KG1 (cell line): ENCODE results near the gene SPOCK3.
"Not testable (repeated sequence)": the region's sequence is repeated elsewhere in the genome, so short reads cannot be mapped to it uniquely, and the experiment has no call there.

Experiments used
- DNase-seq: peaks from one replicate; lab custom pipeline; 2025; lab: John Stamatoyannopoulos, UW

SPOCK3 gene

DNA sequence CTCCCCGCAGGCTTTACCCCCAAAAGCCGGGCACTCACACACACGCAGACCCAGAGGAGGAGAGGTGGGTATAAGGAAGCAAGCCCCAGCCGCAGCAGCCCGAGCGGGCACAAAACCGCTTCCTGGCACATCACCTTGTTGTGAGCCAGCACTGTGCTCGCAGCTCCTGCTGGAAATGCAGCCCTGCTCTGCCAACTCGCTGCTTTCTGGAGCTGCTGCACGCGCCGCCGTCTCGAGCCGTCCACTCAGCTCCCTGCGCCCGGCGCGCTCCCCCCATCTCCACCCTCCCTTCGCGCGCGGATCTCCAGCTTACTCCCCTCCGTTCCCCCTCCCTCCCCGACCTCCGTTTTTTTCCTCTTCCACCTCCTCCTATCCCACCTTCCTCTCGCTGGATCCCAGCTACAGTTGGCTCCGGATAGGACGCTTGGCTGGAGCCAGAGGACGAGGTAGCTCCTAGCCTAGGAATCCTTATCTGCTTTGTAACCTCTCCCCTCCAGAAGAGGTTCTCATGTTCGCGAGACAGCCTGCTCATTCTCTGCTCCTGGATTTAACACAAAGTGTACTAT lies at the start of gene SPOCK3:
Gene SPOCK3, minus strand, starts transcription at position 179 of the 566 bp plus-strand sequence.
- DNase-seq, result no peak

- DNase-seq, result no peak
Observed at GRCh38 chr4:167282171-167282864, 48.0 kb upstream of the SPOCK3 start.

GRCh38 chr4:167281545-167281944 lies 47.3 kb upstream of the SPOCK3 start:
- not testable (repeated sequence) for DNase-seq

DNA sequence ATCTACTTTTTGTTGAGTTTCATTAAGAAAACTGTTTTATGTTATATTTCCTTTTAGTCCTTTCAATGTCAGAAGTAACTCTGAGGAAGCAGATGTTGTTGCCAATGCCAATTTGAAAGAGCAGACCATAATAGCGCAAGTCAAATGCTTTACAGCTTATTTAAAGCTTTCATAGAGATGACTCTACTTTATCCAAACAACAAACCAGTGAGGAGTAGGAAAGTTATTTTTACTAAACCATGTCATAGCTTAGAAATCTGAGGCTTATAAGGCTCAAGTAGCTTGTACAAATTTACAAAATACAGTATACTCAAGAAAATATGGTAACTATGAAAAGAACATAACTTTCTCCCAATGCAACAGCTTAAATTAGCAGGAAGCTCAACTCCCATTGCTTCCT lies 40.1 kb upstream of the SPOCK3 start:
- no peak for DNase-seq

GRCh38 chr4:167265231-167265630 lies 30.9 kb upstream of the SPOCK3 start:
- DNase-seq, result no peak

- DNase-seq, result no peak
Observed at GRCh38 chr4:167248271-167248670, 14.0 kb upstream of the SPOCK3 start.

DNA sequence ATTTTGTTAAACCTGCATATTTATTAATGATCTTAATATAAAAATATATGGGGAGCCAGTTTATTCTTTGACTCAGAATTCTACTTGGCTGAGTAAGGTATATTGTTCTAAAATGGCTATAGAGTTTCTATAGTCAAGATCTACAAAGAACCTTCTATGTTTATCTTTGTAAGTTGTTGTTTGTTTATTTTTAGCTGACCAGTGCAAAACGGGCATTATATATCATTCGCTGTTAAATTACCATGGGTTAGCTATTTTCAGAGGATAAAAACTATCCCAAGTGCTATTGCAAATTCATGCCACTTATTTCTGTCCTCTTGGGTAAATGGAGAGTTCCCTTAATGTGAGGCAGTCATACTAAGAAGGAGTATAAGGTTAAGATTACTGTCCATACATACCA lies 5.3 kb upstream of the SPOCK3 start:
- no peak for DNase-seq

DNA sequence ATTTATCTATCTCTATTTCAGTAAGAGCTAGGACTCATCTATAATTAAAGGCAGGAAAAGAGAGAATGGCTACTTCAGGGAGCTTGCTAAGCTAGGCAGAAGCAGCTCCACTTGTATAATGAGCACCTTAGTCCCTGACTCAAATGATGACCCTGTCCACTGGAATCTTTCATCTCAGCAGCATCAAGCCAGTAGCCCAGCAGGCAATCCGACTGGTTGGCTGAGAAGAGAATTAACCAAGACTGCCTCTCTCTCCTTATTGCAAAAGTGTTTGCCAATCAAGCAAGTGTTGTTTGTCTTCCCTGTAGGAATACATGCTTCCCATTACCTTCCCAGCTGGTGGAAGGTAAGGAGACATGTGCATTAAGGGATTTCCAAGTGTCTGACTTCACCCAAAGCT lies 3.9 kb upstream of the SPOCK3 start:
- no peak for DNase-seq

DNA sequence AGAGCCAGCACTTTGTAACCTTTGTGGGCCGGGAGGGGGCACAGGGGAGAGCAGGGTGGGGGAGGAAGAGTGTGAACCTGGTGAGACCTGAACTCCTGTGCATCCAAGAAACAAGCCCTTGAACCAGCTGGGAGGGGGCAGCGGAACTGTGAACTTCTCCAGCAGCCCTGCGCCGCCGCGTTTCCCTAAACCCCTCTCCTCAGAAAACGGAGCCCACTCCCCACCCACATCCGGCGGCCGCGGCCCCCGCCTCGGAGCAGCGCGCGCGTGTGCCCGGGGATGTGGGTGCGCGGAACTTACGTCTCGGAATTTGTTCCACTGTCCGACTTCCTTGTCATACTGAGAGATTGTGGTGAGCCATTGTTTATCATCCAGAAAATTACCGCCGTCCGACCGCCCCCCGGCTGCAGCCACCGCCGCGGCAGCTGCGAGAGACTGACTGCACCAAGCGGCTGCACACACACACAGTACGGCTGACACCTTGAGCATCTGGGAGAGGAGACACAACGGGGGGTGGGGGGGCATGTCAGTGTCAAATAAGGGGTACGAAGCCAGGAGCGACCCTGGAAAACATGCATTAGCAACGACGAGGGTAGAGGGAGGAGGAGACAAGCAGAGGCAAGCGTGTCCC lies 494 bp downstream of the SPOCK3 start:
- no peak for DNase-seq

GRCh38 chr4:167232805-167233684 lies 1.2 kb downstream of the SPOCK3 start:
- DNase-seq, result no peak

- DNase-seq, result no peak
Observed at GRCh38 chr4:167230744-167231143, 3.5 kb downstream of the SPOCK3 start.

DNA sequence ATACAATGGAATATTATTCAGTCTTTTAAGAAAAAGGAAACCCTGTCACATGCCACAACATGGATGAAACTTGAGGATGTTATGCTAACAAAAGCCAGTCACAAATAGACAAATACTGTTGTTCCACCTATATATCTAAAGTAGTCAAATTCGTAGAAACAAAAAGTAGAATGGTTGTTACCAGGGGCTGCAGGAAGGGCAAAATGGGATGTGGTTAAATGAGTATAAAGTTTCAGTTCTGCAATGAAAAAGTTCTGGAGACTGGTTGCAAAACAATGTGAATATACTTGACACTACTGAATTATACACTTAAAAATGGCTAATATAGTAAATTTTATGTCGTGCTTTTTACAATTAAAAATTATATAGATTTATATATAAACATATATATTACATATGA lies 12.2 kb downstream of the SPOCK3 start:
- DNase-seq, result peak; percentile 40

DNA sequence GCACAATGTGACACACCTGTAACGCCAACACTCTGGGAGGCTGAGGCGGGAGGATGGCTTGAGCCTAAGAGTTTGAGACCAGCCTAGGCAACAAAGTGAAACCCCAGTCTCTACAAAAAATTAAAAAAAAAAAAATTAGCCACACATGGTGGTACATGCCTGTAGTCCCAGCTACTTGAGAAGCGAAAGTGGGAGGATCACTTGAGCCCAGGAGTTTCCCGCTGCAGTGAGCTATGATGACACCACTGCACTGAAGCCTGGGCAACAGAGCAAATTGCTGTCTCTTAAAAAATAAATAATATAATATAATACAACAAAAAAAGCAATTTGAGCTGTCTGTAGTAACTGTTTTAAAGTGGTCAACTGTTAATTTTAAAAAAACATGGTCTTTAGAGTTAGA lies 13.2 kb downstream of the SPOCK3 start:
- no peak for DNase-seq

DNA sequence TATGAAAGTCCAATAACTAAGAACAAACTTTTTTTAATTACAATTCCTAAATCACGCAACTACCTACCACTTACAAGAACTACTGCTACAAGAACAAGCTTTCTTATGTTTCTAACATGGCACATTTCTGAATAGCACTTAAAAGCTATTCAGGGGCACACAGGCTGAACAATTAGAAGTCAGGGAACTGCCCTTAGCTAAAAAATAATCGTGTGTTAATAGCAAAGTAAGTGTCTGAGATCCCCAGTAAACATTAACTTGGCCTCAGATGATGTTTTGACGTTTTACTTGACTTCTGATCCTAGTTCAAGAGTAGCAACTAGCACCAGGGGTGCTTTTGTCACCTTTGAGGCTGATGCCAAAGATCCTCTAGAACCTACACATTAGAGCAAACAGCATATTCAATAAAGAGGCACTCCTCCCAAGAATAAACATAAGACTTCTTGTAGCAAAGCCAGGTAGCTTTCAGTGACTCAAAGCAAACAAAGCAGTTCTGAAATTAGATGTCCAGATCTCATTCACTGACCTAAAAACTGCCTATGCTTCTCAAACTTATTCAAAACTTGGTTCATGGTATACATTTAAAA lies 16.2 kb downstream of the SPOCK3 start:
- DNase-seq, result no peak

GRCh38 chr4:167216783-167217182 lies 17.5 kb downstream of the SPOCK3 start:
- DNase-seq, result no peak

- DNase-seq, result no peak
Observed at GRCh38 chr4:167210166-167210565, 24.1 kb downstream of the SPOCK3 start.

DNA sequence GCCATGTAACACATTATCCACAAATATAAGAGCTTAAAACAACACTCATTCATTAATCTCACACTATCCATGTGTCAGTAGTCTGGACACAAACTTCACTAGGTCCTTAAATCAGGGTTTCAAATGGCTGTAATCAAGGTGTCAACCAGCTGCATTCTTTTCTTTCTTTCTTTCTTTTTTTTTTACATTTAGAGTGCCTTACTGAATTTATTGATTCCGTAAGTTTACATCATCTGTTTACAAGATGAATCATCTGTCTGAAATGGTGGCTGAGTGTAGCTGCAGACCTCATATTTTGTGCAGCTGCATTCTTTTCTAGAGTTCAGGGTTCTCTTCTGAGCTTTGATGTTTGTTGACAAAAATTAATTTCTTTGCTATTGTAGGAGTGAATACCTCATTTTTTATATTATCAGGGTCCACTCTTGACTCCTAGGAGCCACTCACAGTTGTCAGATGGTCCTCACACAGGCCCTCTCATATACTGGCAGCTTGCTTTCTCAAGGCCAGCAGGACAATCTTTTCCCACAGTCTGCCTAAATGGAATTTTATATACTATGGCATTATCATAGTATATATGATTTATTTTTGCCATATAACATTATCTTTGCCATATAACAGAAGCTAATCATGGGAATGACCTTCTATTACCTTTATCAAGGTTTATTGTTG lies 37.8 kb downstream of the SPOCK3 start:
- DNase-seq, result no peak

- DNase-seq, result no peak
Observed at GRCh38 chr4:167190379-167190778, 43.9 kb downstream of the SPOCK3 start.

- no peak for DNase-seq
Observed at GRCh38 chr4:167185465-167185864, 48.8 kb downstream of the SPOCK3 start.

- no peak for DNase-seq
Observed at GRCh38 chr4:167183036-167183435, 51.3 kb downstream of the SPOCK3 start.

DNA sequence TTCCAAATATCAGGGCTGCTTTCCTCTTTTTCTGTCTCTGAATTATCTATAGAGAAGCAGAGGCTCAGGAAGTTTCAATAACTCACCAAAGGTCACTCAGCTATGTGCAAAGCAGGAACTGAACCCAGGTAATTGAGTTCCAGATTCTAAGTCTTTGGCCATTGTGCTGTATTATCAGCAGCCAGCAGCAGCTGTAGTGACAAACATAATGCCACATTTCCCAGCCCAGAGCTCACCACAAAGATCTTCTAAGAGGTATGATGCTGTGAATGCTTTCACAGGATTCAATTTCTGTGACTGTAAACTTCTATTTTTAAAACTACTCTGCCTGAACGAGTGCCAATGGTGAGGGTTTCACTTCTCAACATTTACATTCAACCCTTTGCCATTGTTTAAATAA lies 56.4 kb downstream of the SPOCK3 start:
- no peak for DNase-seq
